ENCODE measurements around the gene PLPPR1. TPM values are rescaled to one million over a fixed set of nuclear protein-coding genes. Genes with fewer than 3 reads are reported as not detected.

PLPPR1 gene
- total and polyA plus RNA-seq, 2 donors (not counting 1 experiment from before 2014, with no cell fraction given): not detected

DNA sequence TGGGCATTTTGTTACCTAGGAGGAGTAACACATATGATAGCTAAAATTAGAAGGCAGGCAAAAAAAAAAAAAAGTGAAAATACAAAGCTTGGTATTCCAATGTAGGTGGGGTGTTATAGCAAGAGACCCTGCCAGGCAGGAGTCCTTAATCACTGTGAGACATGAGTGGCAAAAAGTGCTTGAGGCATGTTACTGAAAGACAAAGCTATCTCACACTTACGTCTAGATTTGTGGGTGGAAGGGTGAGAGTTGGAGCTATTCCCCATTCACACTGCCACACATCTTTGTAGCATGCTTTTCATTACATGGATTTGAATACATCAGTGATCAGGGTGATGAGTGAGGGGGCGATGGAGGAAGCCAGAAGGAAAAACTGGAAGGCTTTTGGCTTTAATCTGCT lies 2.6 kb upstream of the PLPPR1 start:
- H4K20me1 ChIP-seq (ENCODE audit: control insufficient read depth, extremely low read depth, insufficient read depth, low read length): no peaks in the 10 kb centered on the region
- H3K27ac ChIP-seq (ENCODE audit: insufficient read depth, low read length): no peak overlapping the region
- no peak for TF ChIP-seq EZH2 (IDR thresholded peaks at IDR 0.05; ENCODE audit: low read length, missing control alignments)
- TF ChIP-seq, protein P1, sequence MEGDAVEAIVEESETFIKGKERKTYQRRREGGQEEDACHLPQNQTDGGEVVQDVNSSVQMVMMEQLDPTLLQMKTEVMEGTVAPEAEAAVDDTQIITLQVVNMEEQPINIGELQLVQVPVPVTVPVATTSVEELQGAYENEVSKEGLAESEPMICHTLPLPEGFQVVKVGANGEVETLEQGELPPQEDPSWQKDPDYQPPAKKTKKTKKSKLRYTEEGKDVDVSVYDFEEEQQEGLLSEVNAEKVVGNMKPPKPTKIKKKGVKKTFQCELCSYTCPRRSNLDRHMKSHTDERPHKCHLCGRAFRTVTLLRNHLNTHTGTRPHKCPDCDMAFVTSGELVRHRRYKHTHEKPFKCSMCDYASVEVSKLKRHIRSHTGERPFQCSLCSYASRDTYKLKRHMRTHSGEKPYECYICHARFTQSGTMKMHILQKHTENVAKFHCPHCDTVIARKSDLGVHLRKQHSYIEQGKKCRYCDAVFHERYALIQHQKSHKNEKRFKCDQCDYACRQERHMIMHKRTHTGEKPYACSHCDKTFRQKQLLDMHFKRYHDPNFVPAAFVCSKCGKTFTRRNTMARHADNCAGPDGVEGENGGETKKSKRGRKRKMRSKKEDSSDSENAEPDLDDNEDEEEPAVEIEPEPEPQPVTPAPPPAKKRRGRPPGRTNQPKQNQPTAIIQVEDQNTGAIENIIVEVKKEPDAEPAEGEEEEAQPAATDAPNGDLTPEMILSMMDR (conservative IDR thresholded peaks at IDR 0.05 in 1 of 2, IDR thresholded peaks at IDR 0.05 in 1 of 2; ENCODE audit: low read depth in 1 of 2, low read length in 2 of 2): no peak
- H3K4me2 ChIP-seq (ENCODE audit: extremely low read depth, insufficient read depth, low read length): no peak overlapping the region
- H3K36me3 ChIP-seq (ENCODE audit: control insufficient read depth, insufficient read depth, low read length): no peaks in the 10 kb centered on the region
- no peaks in the 10 kb centered on the region for H3K27me3 ChIP-seq (ENCODE audit: control insufficient read depth, insufficient read depth, low read length)
- DNase-seq (ENCODE audit: low read depth in 2 of 2): no peak
- H3K4me1 ChIP-seq (ENCODE audit: control insufficient read depth, extremely low read depth, insufficient read depth, low read length): no peaks in the 10 kb centered on the region
- no peaks in the 10 kb centered on the region for H3K79me2 ChIP-seq (ENCODE audit: control insufficient read depth, insufficient read depth, low read length)
- H3K9ac ChIP-seq (ENCODE audit: insufficient read depth, low read length): no peak overlapping the region
- no peak overlapping the region for H3K4me3 ChIP-seq (replicated peaks in 1 of 4; ENCODE audit: control extremely low read depth in 1 of 4, insufficient read depth in 1 of 4, low read depth in 3 of 4, low read length in 4 of 4)
- no peak overlapping the region for H2AFZ ChIP-seq (ENCODE audit: low read length)
- H3K9me3 ChIP-seq (ENCODE audit: control insufficient read depth, insufficient read depth, low read depth, low read length): no peaks in the 10 kb centered on the region

- no peak for TF ChIP-seq EZH2 (IDR thresholded peaks at IDR 0.05; ENCODE audit: low read length, missing control alignments)
- TF ChIP-seq, protein P1 (conservative IDR thresholded peaks at IDR 0.05 in 1 of 2, IDR thresholded peaks at IDR 0.05 in 1 of 2; ENCODE audit: low read depth in 1 of 2, low read length in 2 of 2): no peak
- Histone ChIP-seq H3K27ac (ENCODE audit: insufficient read depth, low read length) (no peak overlapping the region), H3K4me1 (ENCODE audit: control insufficient read depth, extremely low read depth, insufficient read depth, low read length) (no peaks in the 10 kb centered on the region), H4K20me1 (ENCODE audit: control insufficient read depth, extremely low read depth, insufficient read depth, low read length) (no peaks in the 10 kb centered on the region), H3K4me3 (replicated peaks in 1 of 4; ENCODE audit: control extremely low read depth in 1 of 4, insufficient read depth in 1 of 4, low read depth in 3 of 4, low read length in 4 of 4) (no peak overlapping the region), H3K9ac (ENCODE audit: insufficient read depth, low read length) (no peak overlapping the region), H3K36me3 (ENCODE audit: control insufficient read depth, insufficient read depth, low read length) (no peaks in the 10 kb centered on the region), H3K4me2 (ENCODE audit: extremely low read depth, insufficient read depth, low read length) (no peak overlapping the region), H3K27me3 (ENCODE audit: control insufficient read depth, insufficient read depth, low read length) (no peaks in the 10 kb centered on the region), H2AFZ (ENCODE audit: low read length) (no peak overlapping the region), H3K79me2 (ENCODE audit: control insufficient read depth, insufficient read depth, low read length) (no peaks in the 10 kb centered on the region), H3K9me3 (ENCODE audit: control insufficient read depth, insufficient read depth, low read depth, low read length) (no peaks in the 10 kb centered on the region)
- no peak for DNase-seq (ENCODE audit: low read depth in 2 of 2)
Observed at GRCh38 chr9:101026824-101027223, 1.7 kb upstream of the PLPPR1 start.

DNA sequence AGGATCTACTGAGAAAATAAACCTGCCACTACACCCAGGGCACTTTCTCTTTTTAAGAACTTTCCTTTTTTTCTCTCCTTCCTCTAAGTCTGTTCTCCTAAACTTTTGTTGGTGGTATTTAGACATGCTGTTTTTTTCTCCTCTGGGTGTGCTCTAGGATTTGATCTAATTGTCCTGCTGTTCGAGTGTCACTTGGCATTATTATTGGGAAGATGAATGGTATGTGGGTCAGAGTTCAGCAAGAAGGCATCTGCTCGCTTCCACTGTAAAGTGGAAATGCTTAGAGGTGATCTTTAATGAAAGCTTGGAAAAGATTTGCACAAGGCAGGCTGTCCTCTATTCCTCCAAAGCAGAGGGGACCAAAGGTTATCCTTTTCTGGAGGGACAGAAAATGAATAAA lies 1.3 kb upstream of the PLPPR1 start:
- no peaks in the 10 kb centered on the region for H3K4me1 ChIP-seq (ENCODE audit: control insufficient read depth, extremely low read depth, insufficient read depth, low read length)
- no peaks in the 10 kb centered on the region for H3K36me3 ChIP-seq (ENCODE audit: control insufficient read depth, insufficient read depth, low read length)
- no peak for TF ChIP-seq EZH2 (IDR thresholded peaks at IDR 0.05; ENCODE audit: low read length, missing control alignments)
- TF ChIP-seq, protein P1 (conservative IDR thresholded peaks at IDR 0.05 in 1 of 2, IDR thresholded peaks at IDR 0.05 in 1 of 2; ENCODE audit: low read depth in 1 of 2, low read length in 2 of 2): no peak
- no peaks in the 10 kb centered on the region for H4K20me1 ChIP-seq (ENCODE audit: control insufficient read depth, extremely low read depth, insufficient read depth, low read length)
- H3K4me2 ChIP-seq (ENCODE audit: extremely low read depth, insufficient read depth, low read length): no peak overlapping the region
- H2AFZ ChIP-seq (ENCODE audit: low read length): no peak overlapping the region
- no peak overlapping the region for H3K27ac ChIP-seq (ENCODE audit: insufficient read depth, low read length)
- no peak overlapping the region for H3K4me3 ChIP-seq (replicated peaks in 1 of 4; ENCODE audit: control extremely low read depth in 1 of 4, insufficient read depth in 1 of 4, low read depth in 3 of 4, low read length in 4 of 4)
- no peaks in the 10 kb centered on the region for H3K9me3 ChIP-seq (ENCODE audit: control insufficient read depth, insufficient read depth, low read depth, low read length)
- no peak overlapping the region for H3K9ac ChIP-seq (ENCODE audit: insufficient read depth, low read length)
- H3K27me3 ChIP-seq (ENCODE audit: control insufficient read depth, insufficient read depth, low read length): no peaks in the 10 kb centered on the region
- no peak for DNase-seq (ENCODE audit: low read depth in 2 of 2)
- H3K79me2 ChIP-seq (ENCODE audit: control insufficient read depth, insufficient read depth, low read length): no peaks in the 10 kb centered on the region
